ENCODE results near the gene SPOCK2. TPM values are rescaled to one million over a fixed set of nuclear protein-coding genes. Genes with fewer than 3 reads are reported as not detected.
A peak's percentile ranks its signal among the peaks of the same experiment; 100 is the strongest.
"Not testable (repeated sequence)": the region's sequence is repeated elsewhere in the genome, so short reads cannot be mapped to it uniquely, and the experiment has no call there.

Gene SPOCK2
- total RNA-seq, 1 experiment from 2014 or later, result 1.3 TPM

GRCh38 chr10:72049472-72049871 lies 38.9 kb downstream of the SPOCK2 start:
- DNase-seq, result no peak
- Histone ChIP-seq H3K36me3 (replicated peaks; ENCODE audit: control insufficient read depth, insufficient read depth, low read length) (no peaks in the 10 kb centered on the region), H3K27me3 (ENCODE audit: control insufficient read depth, insufficient read depth, low read length) (no peaks in the 10 kb centered on the region), H3K4me3 (ENCODE audit: insufficient read depth, low read depth, low read length) (no peak overlapping the region)

- peak; percentile 92 for DNase-seq
- H3K36me3 ChIP-seq (replicated peaks; ENCODE audit: control insufficient read depth, insufficient read depth, low read length), result no peaks in the 10 kb centered on the region
- H3K27me3 ChIP-seq (ENCODE audit: control insufficient read depth, insufficient read depth, low read length), result no peaks in the 10 kb centered on the region
- no peak overlapping the region for H3K4me3 ChIP-seq (ENCODE audit: insufficient read depth, low read depth, low read length)
These were observed 39.8 kb downstream of the SPOCK2 start for GRCh38 chr10:72048450-72049124.

- Histone ChIP-seq H3K27me3 (ENCODE audit: control insufficient read depth, insufficient read depth, low read length) (no peaks in the 10 kb centered on the region), H3K36me3 (replicated peaks; ENCODE audit: control insufficient read depth, insufficient read depth, low read length) (no peaks in the 10 kb centered on the region), H3K4me3 (ENCODE audit: insufficient read depth, low read depth, low read length) (no peak overlapping the region)
- no peak for DNase-seq
These were observed 42.8 kb downstream of the SPOCK2 start for GRCh38 chr10:72045586-72045985.

- DNase-seq, result peak; percentile 61
- no peaks in the 10 kb centered on the region for H3K36me3 ChIP-seq (replicated peaks; ENCODE audit: control insufficient read depth, insufficient read depth, low read length)
- no peak overlapping the region for H3K4me3 ChIP-seq (ENCODE audit: insufficient read depth, low read depth, low read length)
- no peaks in the 10 kb centered on the region for H3K27me3 ChIP-seq (ENCODE audit: control insufficient read depth, insufficient read depth, low read length)
These were observed 43.8 kb downstream of the SPOCK2 start for GRCh38 chr10:72044417-72045041.

GRCh38 chr10:72043016-72043834 lies 45.1 kb downstream of the SPOCK2 start:
- Histone ChIP-seq H3K27me3 (ENCODE audit: control insufficient read depth, insufficient read depth, low read length) (no peaks in the 10 kb centered on the region), H3K4me3 (ENCODE audit: insufficient read depth, low read depth, low read length) (no peak overlapping the region), H3K36me3 (replicated peaks; ENCODE audit: control insufficient read depth, insufficient read depth, low read length) (no peaks in the 10 kb centered on the region)
- no peak for DNase-seq

- Histone ChIP-seq H3K4me3 (ENCODE audit: insufficient read depth, low read depth, low read length) (no peak overlapping the region), H3K36me3 (replicated peaks; ENCODE audit: control insufficient read depth, insufficient read depth, low read length) (no peaks in the 10 kb centered on the region), H3K27me3 (ENCODE audit: control insufficient read depth, insufficient read depth, low read length) (no peaks in the 10 kb centered on the region)
- DNase-seq, result no peak
These were observed 46.9 kb downstream of the SPOCK2 start for GRCh38 chr10:72041491-72041890.

GRCh38 chr10:72039377-72039776 lies 49.0 kb downstream of the SPOCK2 start:
- Histone ChIP-seq H3K27me3 (ENCODE audit: control insufficient read depth, insufficient read depth, low read length) (no peaks in the 10 kb centered on the region), H3K4me3 (ENCODE audit: insufficient read depth, low read depth, low read length) (no peak overlapping the region), H3K36me3 (replicated peaks; ENCODE audit: control insufficient read depth, insufficient read depth, low read length) (no peaks in the 10 kb centered on the region)
- DNase-seq, result no peak

- Histone ChIP-seq H3K27me3 (ENCODE audit: control insufficient read depth, insufficient read depth, low read length) (no peaks in the 10 kb centered on the region), H3K4me3 (ENCODE audit: insufficient read depth, low read depth, low read length) (no peak overlapping the region), H3K36me3 (replicated peaks; ENCODE audit: control insufficient read depth, insufficient read depth, low read length) (no peaks in the 10 kb centered on the region)
- DNase-seq, result no peak
These were observed 49.8 kb downstream of the SPOCK2 start for GRCh38 chr10:72038458-72039001.

GRCh38 chr10:72037811-72038210 lies 50.5 kb downstream of the SPOCK2 start:
- no peak overlapping the region for H3K4me3 ChIP-seq (ENCODE audit: insufficient read depth, low read depth, low read length)
- H3K36me3 ChIP-seq (replicated peaks; ENCODE audit: control insufficient read depth, insufficient read depth, low read length), result no peaks in the 10 kb centered on the region
- no peaks in the 10 kb centered on the region for H3K27me3 ChIP-seq (ENCODE audit: control insufficient read depth, insufficient read depth, low read length)
- DNase-seq, result peak; percentile 55

- DNase-seq, result no peak
- Histone ChIP-seq H3K27me3 (ENCODE audit: control insufficient read depth, insufficient read depth, low read length) (no peaks in the 10 kb centered on the region), H3K36me3 (replicated peaks; ENCODE audit: control insufficient read depth, insufficient read depth, low read length) (no peaks in the 10 kb centered on the region), H3K4me3 (ENCODE audit: insufficient read depth, low read depth, low read length) (no peak overlapping the region)
These were observed 51.1 kb downstream of the SPOCK2 start for GRCh38 chr10:72037266-72037665.

GRCh38 chr10:72035252-72035887 lies 53.0 kb downstream of the SPOCK2 start:
- no peaks in the 10 kb centered on the region for H3K36me3 ChIP-seq (replicated peaks; ENCODE audit: control insufficient read depth, insufficient read depth, low read length)
- no peak for DNase-seq
- no peaks in the 10 kb centered on the region for H3K27me3 ChIP-seq (ENCODE audit: control insufficient read depth, insufficient read depth, low read length)
- H3K4me3 ChIP-seq (ENCODE audit: insufficient read depth, low read depth, low read length), result no peak overlapping the region

GRCh38 chr10:72034761-72035160 lies 53.6 kb downstream of the SPOCK2 start:
- Histone ChIP-seq H3K27me3 (ENCODE audit: control insufficient read depth, insufficient read depth, low read length) (no peaks in the 10 kb centered on the region), H3K36me3 (replicated peaks; ENCODE audit: control insufficient read depth, insufficient read depth, low read length) (no peaks in the 10 kb centered on the region), H3K4me3 (ENCODE audit: insufficient read depth, low read depth, low read length) (no peak overlapping the region)
- no peak for DNase-seq

- no peaks in the 10 kb centered on the region for H3K27me3 ChIP-seq (ENCODE audit: control insufficient read depth, insufficient read depth, low read length)
These were observed 54.3 kb downstream of the SPOCK2 start for GRCh38 chr10:72034040-72034499.

GRCh38 chr10:72032409-72033162 lies 55.8 kb downstream of the SPOCK2 start:
- not testable (repeated sequence) for H3K36me3 ChIP-seq (replicated peaks; ENCODE audit: control insufficient read depth, insufficient read depth, low read length); DNase-seq; H3K4me3 ChIP-seq (ENCODE audit: insufficient read depth, low read depth, low read length); H3K27me3 ChIP-seq (ENCODE audit: control insufficient read depth, insufficient read depth, low read length)

More at GRCh38 chr10:72034040-72034499, 54.3 kb downstream of the SPOCK2 start:
- H3K4me3 ChIP-seq (ENCODE audit: insufficient read depth, low read depth, low read length), result no peak overlapping the region
- no peak for DNase-seq
- no peaks in the 10 kb centered on the region for H3K36me3 ChIP-seq (replicated peaks; ENCODE audit: control insufficient read depth, insufficient read depth, low read length)
